Erythroblast (primary cell): Measurements from ENCODE around the gene S100A9.

ENCODE experiments used
- GATA1 ChIP-seq: IDR thresholded peaks from 2 replicates; pipeline ENCODE4 v1.6.1; 2011; ENCODE audit warnings: low read depth, mild to moderate bottlenecking, control low read depth, low read length, moderate library complexity
- POLR2A ChIP-seq: IDR thresholded peaks from 2 replicates; pipeline ENCODE4 v1.6.1; 2011; ENCODE audit warnings: mild to moderate bottlenecking, low read length

GRCh38 chr1:153349363-153350320 is 8.0 kb upstream of the S100A9 start:
- TF ChIP-seq POLR2A (no peak), GATA1 (no peak)
